GM12878 (cell line): ENCODE results near the gene TOX4. TPM values are rescaled to one million over a fixed set of nuclear protein-coding genes. Genes with fewer than 3 reads are reported as not detected.
A peak's percentile ranks its signal among the peaks of the same experiment; 100 is the strongest.

Source experiments
- ATAC-seq: fragments of 200-7000 bp; cut with Tn5 transposase; 3 replicates; pipeline ENCODE4 v1.9.1; 2020; ENCODE audit warnings: mild to moderate bottlenecking, moderate library complexity
- BruUV-seq: library from RNA; stranded (reverse); fragments of 400-500 nt; replicated peaks from 2 replicates; lab custom pipeline; 2021; lab: Mats Ljungman, UMichigan
- CTCF ChIA-PET: fragments of 300-600 bp; sonication (Branson Sonifier 250); formaldehyde crosslinking; extraction: SDS; loops from one replicate; lab custom pipeline; 2021; ENCODE audit warnings: inconsistent platforms; lab: Yijun Ruan, JAX
- POLR2A ChIA-PET: fragments of 350-600 bp; formaldehyde crosslinking; extraction: SDS; loops from one replicate; lab custom pipeline; 2021; ENCODE audit warnings: inconsistent platforms; lab: Charles Lee
- RAD21 ChIA-PET: fragments of 300-600 bp; sonication (Branson Sonifier 250); formaldehyde crosslinking; loops from one replicate; lab custom pipeline; 2023; ENCODE audit warnings: antibody characterized with exemption; ENCODE audit not compliant: unreplicated experiment; lab: Charles Lee
- SMC1A ChIA-PET: fragments of 300-600 bp; sonication (Branson Sonifier 250); formaldehyde crosslinking; loops from one replicate; lab custom pipeline; 2023; ENCODE audit not compliant: unreplicated experiment, uncharacterized antibody; lab: Charles Lee
- DNase-seq: peaks from one replicate; pipeline ENCODE4 v3.0.0-alpha.2; 2011; ENCODE audit warnings: low read depth, low spot score
- FAIRE-seq: peaks from 3 replicates; lab custom pipeline; 2011; peaks lifted over from hg19 to GRCh38; lab: Jason Lieb, UNC
- H2AFZ ChIP-seq: 2 replicates; pipeline ENCODE4 v1.6.0; 2011; ENCODE audit warnings: low read depth, low read length, control low read depth; ENCODE audit not compliant: control insufficient read depth
- H3K27ac ChIP-seq: 2 replicates; pipeline ENCODE4 v1.5.1; 2011; ENCODE audit warnings: control low read depth; ENCODE audit not compliant: control insufficient read depth, insufficient read depth
- H3K27me3 ChIP-seq, 2 experiments: replicated peaks in 1 of 2; 2 replicates each; pipeline versions ENCODE4 v1.6.0 to v1.6.1; 2011; ENCODE audit warnings: low read length in 1 of 2; ENCODE audit not compliant: control insufficient read depth in 2 of 2, insufficient read depth in 2 of 2
- H3K36me3 ChIP-seq, 2 experiments: 2 replicates each; pipeline ENCODE4 v1.5.1; 2011; ENCODE audit warnings: low read length in 1 of 2; ENCODE audit not compliant: control insufficient read depth in 2 of 2, insufficient read depth in 2 of 2
- H3K4me1 ChIP-seq: 2 replicates; pipeline ENCODE4 v1.6.1; 2011; ENCODE audit warnings: mild to moderate bottlenecking, low read length, moderate library complexity, mixed read lengths; ENCODE audit not compliant: control insufficient read depth, insufficient read depth
- H3K4me2 ChIP-seq: 2 replicates; pipeline ENCODE4 v1.6.0; 2011; ENCODE audit warnings: control low read depth; ENCODE audit not compliant: control insufficient read depth, insufficient read depth
- H3K4me3 ChIP-seq: fragments of 200-600 bp; sonication (generic); 2 replicates; pipeline ENCODE4 v1.5.1; 2016
- H3K79me2 ChIP-seq: 2 replicates; pipeline ENCODE4 v1.6.0; 2011; ENCODE audit warnings: low read length; ENCODE audit not compliant: control insufficient read depth, insufficient read depth
- H3K9ac ChIP-seq: 2 replicates; pipeline ENCODE4 v1.8.0; 2011; ENCODE audit warnings: low read length, control low read depth, mixed read lengths; ENCODE audit not compliant: control insufficient read depth, insufficient read depth
- H3K9me3 ChIP-seq: replicated peaks from 3 replicates; pipeline ENCODE4 v1.5.1; 2011; ENCODE audit warnings: mild to moderate bottlenecking, low read length; ENCODE audit not compliant: control insufficient read depth, insufficient read depth
- H4K20me1 ChIP-seq: 2 replicates; pipeline ENCODE4 v1.6.0; 2011; ENCODE audit not compliant: control insufficient read depth, insufficient read depth
- BMI1 ChIP-seq: fragments of 450-650 bp; IDR thresholded peaks from 2 replicates; pipeline ENCODE4 v1.6.1; 2016; ENCODE audit warnings: mild to moderate bottlenecking, moderate library complexity, borderline replicate concordance
- CHD2 ChIP-seq: IDR thresholded peaks from 2 replicates; pipeline ENCODE4 v1.6.1; 2011; ENCODE audit warnings: low read depth, low read length, improper control_type of control experiment, borderline replicate concordance
- MAX ChIP-seq: IDR thresholded peaks from 2 replicates; pipeline ENCODE4 v1.6.1; 2012; ENCODE audit warnings: low read depth, low read length, improper control_type of control experiment
- ZSCAN29 ChIP-seq: fragments of 450-650 bp; IDR thresholded peaks from 2 replicates; pipeline ENCODE4 v1.6.1; 2017; ENCODE audit warnings: mild to moderate bottlenecking, moderate library complexity
- WGBS: methylation state at CpG from one replicate; pipeline ENCODE4 v1.1.6; 2016; ENCODE audit warnings: low lambda C conversion rate; ENCODE audit not compliant: insufficient replicate concordance, insufficient coverage; ENCODE audit errors: missing lambda C conversion rate; 5-methylcytosine and 5-hydroxymethylcytosine counted together
- in situ Hi-C: fragments of 300-500 bp; cut with MboI; formaldehyde crosslinking; loops from 9 replicates; pipeline ENCODE4 v1.14.3; 2018; ENCODE audit warnings: mixed read lengths
- intact Hi-C: fragments of 100-400 bp; cut with micrococcal nuclease; formaldehyde crosslinking; loops from one replicate; pipeline ENCODE4 v1.14.2; 2022; ENCODE audit not compliant: unreplicated experiment
- polyA plus RNA-seq, 11 experiments: library from polyadenylated mRNA; depleted of rRNA in 4 of 11; unstranded in 6 of 11; stranded (reverse) in 5 of 11; fragments of >200 nt; fragmentation: Nextera tagmentation in 4 of 11; fragmentation: Illumina TruSeq in 1 of 11; extraction: Ambion mirVana in 4 of 11; extraction: Trizol in 1 of 11; gene quantifications; 1 replicate in 1 of 11; 2 replicates in 10 of 11; pipeline versions ENCODE4 v1.2.1 to v1.2.3, GENCODE V29; 2011 to 2016; ENCODE audit warnings: inconsistent platforms in 2 of 11, missing spikeins in 2 of 11, low read depth in 1 of 11
- total RNA-seq, 4 experiments: library from RNA; depleted of rRNA in 3 of 4; stranded (reverse); fragments of >200 nt in 3 of 4; fragmentation: Illumina TruSeq in 1 of 4; extraction: Trizol in 1 of 4; gene quantifications; 2 replicates each; pipeline versions ENCODE4 v1.2.1 to v1.2.3, GENCODE V29; 2013 to 2021

TOX4 gene
- total and polyA plus RNA-seq, 10 of the 15 experiments (the other 5 are each of a cell fraction or from before 2014, with no cell fraction given) = 18.4 to 113 (median 55.2) TPM

DNA sequence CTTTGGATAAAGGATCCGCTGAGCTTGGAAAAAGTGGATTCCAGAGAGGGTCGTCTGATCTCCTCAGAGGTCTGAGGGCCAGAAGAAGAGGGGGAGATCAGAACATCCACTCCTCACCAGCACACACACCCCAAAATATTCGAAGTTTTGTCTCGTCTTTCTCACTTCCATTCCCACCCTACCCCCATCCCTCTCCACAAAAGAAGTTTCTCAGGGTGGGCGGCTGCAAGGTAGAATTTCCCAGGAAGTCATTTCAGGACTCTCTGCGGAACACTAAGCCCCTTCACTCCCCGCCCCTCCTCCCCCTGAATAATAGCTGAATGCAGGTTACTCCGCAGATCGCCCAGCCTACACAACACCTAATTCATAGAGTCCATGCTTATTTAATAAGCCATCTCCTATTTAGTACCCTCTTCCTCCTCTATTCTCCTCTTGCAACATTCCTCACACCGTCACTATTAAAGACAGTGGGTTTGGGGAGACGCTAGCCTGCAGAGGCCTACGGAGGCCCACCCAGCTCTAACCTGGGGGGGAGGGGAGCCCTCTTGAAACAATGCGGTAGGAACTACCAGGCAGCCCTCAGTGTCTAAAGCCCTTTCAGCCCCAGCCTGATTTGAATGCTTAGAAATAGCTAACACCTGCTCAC, 49.8 kb downstream of the TOX4 start:
- no peak for FAIRE-seq
- ATAC-seq = peak; percentile 51
- Histone ChIP-seq H3K4me3 (peak overlapping the region; percentile 73; the same call in 1 of the 2 replicates), H3K4me2 (peak overlapping the region; percentile 79), H3K27me3 (no peaks in the 10 kb centered on the region), H4K20me1 (no peaks in the 10 kb centered on the region), H3K4me1 (peaks cover 12% of the 10 kb centered on the region), H2AFZ (peak overlapping the region; percentile 84), H3K9me3 (no peaks in the 10 kb centered on the region), H3K27ac (peak overlapping the region; percentile 31; the same call in 1 of the 2 replicates), H3K9ac (peak overlapping the region; percentile 34), H3K79me2 (no peaks in the 10 kb centered on the region), H3K36me3 (no peaks in the 10 kb centered on the region)
- CTCF ChIA-PET = interaction anchor here (0.8 to 2.9 kb wide), 11 partner anchors 10 to 423 kb away, joined by 3 to 29 read pairs (median 4); no protein-coding TSS in a partner anchor
- RAD21 ChIA-PET = interaction anchor here (0.7 to 4.1 kb wide), 15 partner anchors 9 to 146 kb away, joined by 3 to 52 read pairs (median 5); partner anchors contain the start of genes METTL3, RAB2B and TOX4
- SMC1A ChIA-PET = interaction anchor here (0.9 to 4.9 kb wide), 8 partner anchors 10 to 78 kb away, joined by 3 to 48 read pairs (median 6); partner anchors contain the start of gene METTL3
- in situ Hi-C loops = no loop called here
- DNase-seq = no peak
- WGBS = 21% methylated on average over 13 of the region's 13 CpGs
- intact Hi-C loops = no loop called here
- POLR2A ChIA-PET = interaction anchor here (1.0 to 4.0 kb wide), 9 partner anchors 11 to 144 kb away, joined by 3 to 35 read pairs (median 5); partner anchors contain the start of genes METTL3, RAB2B and TOX4
- no TSS peak for BruUV-seq
- TF ChIP-seq BMI1 (no peak), CHD2 (peak; percentile 60; the same call in 1 of the 2 replicates), MAX (0 out of 2 replicates have a peak, but pooled peaks have one; percentile 46), ZSCAN29 (peak; percentile 78)
